Mammary epithelial cell (primary cell): ENCODE data around the gene PHTF2.

Experiments used
- EZH2 ChIP-seq: IDR thresholded peaks from 2 replicates; pipeline ENCODE4 v1.6.1; 2012; ENCODE audit warnings: low read length, inconsistent platforms, borderline replicate concordance
- TF ChIP-seq, protein P1 (sequence below), 2 donors: IDR thresholded peaks in 1 of 2; conservative IDR thresholded peaks in 1 of 2; 2 replicates each; pipeline ENCODE4 v1.5.1; 2011 to 2012; ENCODE audit warnings: inconsistent platforms in 2 of 2, low read length in 2 of 2, mild to moderate bottlenecking in 2 of 2, control low read depth in 1 of 2, low read depth in 1 of 2; ENCODE audit not compliant: insufficient read depth in 1 of 2; ENCODE audit errors: extremely low read depth in 1 of 2

DNA sequence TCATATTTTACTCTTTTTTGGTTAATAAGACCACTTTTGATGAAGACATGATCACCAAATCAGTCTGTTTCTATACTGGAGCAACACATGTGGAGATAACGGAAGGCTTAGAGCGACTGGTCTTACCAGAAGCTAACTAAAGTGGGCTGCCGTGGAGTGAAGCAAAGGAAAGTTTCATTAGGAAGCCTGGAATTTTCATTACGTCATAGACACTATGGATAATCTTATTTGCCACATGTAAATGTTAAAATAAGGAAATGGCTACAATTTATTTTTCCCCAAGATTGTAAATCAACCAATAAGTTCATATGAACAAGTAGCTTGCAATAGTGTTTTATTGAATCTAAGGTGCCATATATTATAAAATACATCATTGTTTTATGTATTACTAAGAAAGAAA lies 185.4 kb downstream of the PHTF2 start:
- TF ChIP-seq, protein P1, sequence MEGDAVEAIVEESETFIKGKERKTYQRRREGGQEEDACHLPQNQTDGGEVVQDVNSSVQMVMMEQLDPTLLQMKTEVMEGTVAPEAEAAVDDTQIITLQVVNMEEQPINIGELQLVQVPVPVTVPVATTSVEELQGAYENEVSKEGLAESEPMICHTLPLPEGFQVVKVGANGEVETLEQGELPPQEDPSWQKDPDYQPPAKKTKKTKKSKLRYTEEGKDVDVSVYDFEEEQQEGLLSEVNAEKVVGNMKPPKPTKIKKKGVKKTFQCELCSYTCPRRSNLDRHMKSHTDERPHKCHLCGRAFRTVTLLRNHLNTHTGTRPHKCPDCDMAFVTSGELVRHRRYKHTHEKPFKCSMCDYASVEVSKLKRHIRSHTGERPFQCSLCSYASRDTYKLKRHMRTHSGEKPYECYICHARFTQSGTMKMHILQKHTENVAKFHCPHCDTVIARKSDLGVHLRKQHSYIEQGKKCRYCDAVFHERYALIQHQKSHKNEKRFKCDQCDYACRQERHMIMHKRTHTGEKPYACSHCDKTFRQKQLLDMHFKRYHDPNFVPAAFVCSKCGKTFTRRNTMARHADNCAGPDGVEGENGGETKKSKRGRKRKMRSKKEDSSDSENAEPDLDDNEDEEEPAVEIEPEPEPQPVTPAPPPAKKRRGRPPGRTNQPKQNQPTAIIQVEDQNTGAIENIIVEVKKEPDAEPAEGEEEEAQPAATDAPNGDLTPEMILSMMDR (conservative IDR thresholded peaks at IDR 0.05 in 1 of 2, IDR thresholded peaks at IDR 0.05 in 1 of 2; ENCODE audit: extremely low read depth in 1 of 2, insufficient read depth in 1 of 2, low read depth in 1 of 2, low read length in 2 of 2), result no peak
- no peak for TF ChIP-seq EZH2
